Endothelial cell of umbilical vein (primary cell): ENCODE measurements around the gene OSBPL6.

Source experiments
- EZH2 ChIP-seq: IDR thresholded peaks from 2 replicates; pipeline ENCODE4 v1.6.1; 2012; ENCODE audit warnings: borderline replicate concordance, low read depth, mild to moderate bottlenecking, moderate library complexity, low read length, inconsistent platforms; ENCODE audit not compliant: severe bottlenecking
- MYC ChIP-seq: IDR thresholded peaks from one replicate; pipeline ENCODE4 v1.6.1; 2011; ENCODE audit warnings: mild to moderate bottlenecking, low read depth, low read length
- POLR2A ChIP-seq: IDR thresholded peaks from 2 replicates; pipeline ENCODE4 v1.6.1; 2012; ENCODE audit warnings: low read depth, mild to moderate bottlenecking, control low read depth, low read length
- POLR2AphosphoS5 ChIP-seq: IDR thresholded peaks from 2 replicates; pipeline ENCODE4 v1.6.1; 2012; ENCODE audit warnings: low read depth, mild to moderate bottlenecking, control low read depth, low read length, moderate library complexity; ENCODE audit not compliant: insufficient read depth
- TF ChIP-seq, protein P1 (sequence below), 2 donors: IDR thresholded peaks; 1 replicate in 1 of 2; 2 replicates in 1 of 2; pipeline ENCODE4 v1.5.1; 2011; ENCODE audit warnings: low read length in 2 of 2, mild to moderate bottlenecking in 2 of 2, moderate library complexity in 2 of 2, control low read depth in 1 of 2, inconsistent platforms in 1 of 2, low read depth in 1 of 2; ENCODE audit not compliant: insufficient read depth in 1 of 2; ENCODE audit errors: extremely low read depth in 1 of 2
- TF ChIP-seq, protein P2 (sequence below): IDR thresholded peaks from 2 replicates; pipeline ENCODE4 v1.6.1; 2011; ENCODE audit not compliant: insufficient read depth, insufficient read length

DNA sequence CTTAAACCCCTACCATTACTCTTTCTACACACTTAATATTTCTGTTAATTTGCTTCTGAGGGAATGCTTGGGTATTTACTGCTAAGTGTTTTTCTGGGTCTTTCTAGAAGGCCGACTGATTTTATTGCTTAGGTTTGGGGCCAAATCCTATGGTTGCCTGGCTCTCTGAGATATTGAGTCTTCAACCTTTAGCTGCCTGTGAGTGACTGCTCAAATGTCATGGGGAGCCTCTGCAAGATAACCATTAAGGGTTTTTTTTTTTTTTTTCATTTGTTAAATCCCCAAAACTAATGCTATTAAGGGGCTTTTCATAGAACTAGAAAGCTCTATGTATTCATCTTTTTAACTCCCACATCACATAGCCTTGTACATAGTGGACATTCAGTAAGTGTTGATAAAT lies 5.0 kb downstream of the OSBPL6 start:
- TF ChIP-seq, protein P1, sequence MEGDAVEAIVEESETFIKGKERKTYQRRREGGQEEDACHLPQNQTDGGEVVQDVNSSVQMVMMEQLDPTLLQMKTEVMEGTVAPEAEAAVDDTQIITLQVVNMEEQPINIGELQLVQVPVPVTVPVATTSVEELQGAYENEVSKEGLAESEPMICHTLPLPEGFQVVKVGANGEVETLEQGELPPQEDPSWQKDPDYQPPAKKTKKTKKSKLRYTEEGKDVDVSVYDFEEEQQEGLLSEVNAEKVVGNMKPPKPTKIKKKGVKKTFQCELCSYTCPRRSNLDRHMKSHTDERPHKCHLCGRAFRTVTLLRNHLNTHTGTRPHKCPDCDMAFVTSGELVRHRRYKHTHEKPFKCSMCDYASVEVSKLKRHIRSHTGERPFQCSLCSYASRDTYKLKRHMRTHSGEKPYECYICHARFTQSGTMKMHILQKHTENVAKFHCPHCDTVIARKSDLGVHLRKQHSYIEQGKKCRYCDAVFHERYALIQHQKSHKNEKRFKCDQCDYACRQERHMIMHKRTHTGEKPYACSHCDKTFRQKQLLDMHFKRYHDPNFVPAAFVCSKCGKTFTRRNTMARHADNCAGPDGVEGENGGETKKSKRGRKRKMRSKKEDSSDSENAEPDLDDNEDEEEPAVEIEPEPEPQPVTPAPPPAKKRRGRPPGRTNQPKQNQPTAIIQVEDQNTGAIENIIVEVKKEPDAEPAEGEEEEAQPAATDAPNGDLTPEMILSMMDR (IDR thresholded peaks at IDR 0.05; ENCODE audit: extremely low read depth in 1 of 2, insufficient read depth in 1 of 2, low read depth in 1 of 2, low read length in 2 of 2): no peak
- TF ChIP-seq POLR2AphosphoS5: no peak
- TF ChIP-seq POLR2A: no peak
- TF ChIP-seq, protein P2, sequence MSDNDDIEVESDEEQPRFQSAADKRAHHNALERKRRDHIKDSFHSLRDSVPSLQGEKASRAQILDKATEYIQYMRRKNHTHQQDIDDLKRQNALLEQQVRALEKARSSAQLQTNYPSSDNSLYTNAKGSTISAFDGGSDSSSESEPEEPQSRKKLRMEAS: no peak
- TF ChIP-seq EZH2: no peak
- TF ChIP-seq MYC: no peak
